K562 (cell line): ENCODE measurements around the gene UBALD2. TPM values are rescaled to one million over a fixed set of nuclear protein-coding genes. Genes with fewer than 3 reads are reported as not detected.

Experiments
- CBFA2T2 ChIP-seq: fragments of 450-650 bp; conservative IDR thresholded peaks from 2 replicates; pipeline ENCODE4 v1.6.1; 2017; ENCODE audit warnings: mild to moderate bottlenecking
- CHCHD3 ChIP-seq: fragments of 250-450 bp; sonication (Bioruptor Pico); IDR thresholded peaks from 2 replicates; pipeline ENCODE4 v2.1.2; 2022; ENCODE audit warnings: mild to moderate bottlenecking
- EP400 ChIP-seq: fragments of 450-650 bp; IDR thresholded peaks from 2 replicates; pipeline ENCODE4 v1.6.1; 2017; ENCODE audit warnings: antibody characterized with exemption, mild to moderate bottlenecking, moderate library complexity
- FOXJ2 ChIP-seq: fragments of 200-800 bp; sonication (Bioruptor generic); IDR thresholded peaks from 2 replicates; pipeline ENCODE4 v1.6.1; 2016; ENCODE audit warnings: missing genetic modification characterization, missing compliant biosample characterization
- FOXK2 ChIP-seq, 2 experiments: fragments of 450-650 bp; IDR thresholded peaks in 1 of 2; conservative IDR thresholded peaks in 1 of 2; 2 replicates each; pipeline ENCODE4 v1.6.1; 2016; ENCODE audit warnings: low read depth in 2 of 2, mild to moderate bottlenecking in 1 of 2
- HDAC8 ChIP-seq: fragments of 450-650 bp; IDR thresholded peaks from 2 replicates; pipeline ENCODE4 v1.6.1; 2016; ENCODE audit warnings: mild to moderate bottlenecking, missing genetic modification characterization, moderate library complexity, missing compliant biosample characterization
- MTA3 ChIP-seq: fragments of 450-650 bp; formaldehyde crosslinking; IDR thresholded peaks from 2 replicates; pipeline ENCODE4 v1.6.1; 2017; ENCODE audit warnings: mild to moderate bottlenecking, borderline replicate concordance
- MYC ChIP-seq, 2 experiments: fragments of 250-450 bp in 1 of 2; sonication (Bioruptor Pico) in 1 of 2; IDR thresholded peaks; 2 replicates each; pipeline versions ENCODE4 v1.5.1 to v1.6.1; 2012 to 2021; ENCODE audit warnings: low read depth in 2 of 2, borderline replicate concordance in 1 of 2, improper control_type of control experiment in 1 of 2, low read length in 1 of 2, mild to moderate bottlenecking in 1 of 2, moderate library complexity in 1 of 2
- NFIC ChIP-seq: fragments of 450-650 bp; IDR thresholded peaks from 2 replicates; pipeline ENCODE4 v1.6.1; 2017; ENCODE audit warnings: mild to moderate bottlenecking, inconsistent platforms
- PHB2 ChIP-seq: fragments of 450-650 bp; IDR thresholded peaks from 2 replicates; pipeline ENCODE4 v1.6.1; 2017; ENCODE audit warnings: low read depth
- POLR2AphosphoS2 ChIP-seq: IDR thresholded peaks from 2 replicates; pipeline ENCODE4 v1.6.1; 2012; ENCODE audit warnings: low read length, improper control_type of control experiment
- PTRF ChIP-seq: fragments of 450-650 bp; IDR thresholded peaks from 2 replicates; pipeline ENCODE4 v1.6.1; 2016; ENCODE audit warnings: mild to moderate bottlenecking, missing genetic modification characterization, missing compliant biosample characterization
- RBM39 ChIP-seq: fragments of 200-400 bp; formaldehyde crosslinking; optimal IDR thresholded peaks from 2 replicates; pipeline ENCODE3; 2018; ENCODE audit warnings: low read depth, low read length
- RCOR1 ChIP-seq, 2 experiments: IDR thresholded peaks; 2 replicates each; pipeline ENCODE4 v1.6.1; 2012; ENCODE audit warnings: low read depth in 2 of 2, low read length in 2 of 2, borderline replicate concordance in 1 of 2, improper control_type of control experiment in 1 of 2
- SNIP1 ChIP-seq: fragments of 450-650 bp; IDR thresholded peaks from 2 replicates; pipeline ENCODE4 v1.7.1; 2017; ENCODE audit warnings: low read depth, mild to moderate bottlenecking
- SPI1 ChIP-seq: IDR thresholded peaks from 2 replicates; pipeline ENCODE4 v1.6.1; 2011; ENCODE audit warnings: low read depth, low read length, control low read depth, borderline replicate concordance
- SRF ChIP-seq, 2 experiments: fragments of 250-450, 450-650 bp in 1 of 2; sonication (Bioruptor Pico) in 1 of 2; sonication (generic) in 1 of 2; formaldehyde crosslinking; IDR thresholded peaks; 2 replicates each; pipeline versions ENCODE4 v1.5.0 to v1.5.1; 2020 to 2022; ENCODE audit warnings: mild to moderate bottlenecking in 1 of 2, missing genetic modification reagents in 1 of 2
- SRSF1 ChIP-seq: fragments of 200-400 bp; formaldehyde crosslinking; IDR thresholded peaks from 2 replicates; pipeline ENCODE4 v1.6.1; 2017; ENCODE audit warnings: mild to moderate bottlenecking, low read depth, low read length, moderate library complexity
- TAL1 ChIP-seq: fragments of 450-650 bp; IDR thresholded peaks from 2 replicates; pipeline ENCODE4 v1.6.1; 2016; ENCODE audit warnings: mild to moderate bottlenecking
- TFAM ChIP-seq: fragments of 250-450 bp; sonication (Bioruptor Pico); conservative IDR thresholded peaks from 2 replicates; pipeline ENCODE4 v1.5.0; 2021; ENCODE audit warnings: mild to moderate bottlenecking, moderate library complexity
- ZKSCAN8 ChIP-seq: fragments of 200-800 bp; sonication (Bioruptor generic); IDR thresholded peaks from 2 replicates; pipeline ENCODE4 v1.6.1; 2016; ENCODE audit warnings: missing genetic modification characterization, missing compliant biosample characterization
- ZNF133 ChIP-seq: fragments of 250-450 bp; sonication (Bioruptor Pico); IDR thresholded peaks from 2 replicates; pipeline ENCODE4 v1.4.0; 2020; ENCODE audit warnings: mild to moderate bottlenecking
- ZNF24 ChIP-seq: fragments of 450-650 bp; IDR thresholded peaks from 2 replicates; pipeline ENCODE4 v1.6.1; 2016
- ZNF561 ChIP-seq: fragments of 450-650 bp; formaldehyde crosslinking; conservative IDR thresholded peaks from 2 replicates; pipeline ENCODE4 v1.4.0; 2020; ENCODE audit warnings: mild to moderate bottlenecking, moderate library complexity
- ZNF717 ChIP-seq: fragments of 250-450 bp; sonication (Bioruptor Pico); IDR thresholded peaks from 2 replicates; pipeline ENCODE4 v1.5.0; 2021
- ZNF785 ChIP-seq: fragments of 250-450 bp; sonication (Bioruptor Pico); IDR thresholded peaks from 2 replicates; pipeline ENCODE4 v1.4.0; 2020; ENCODE audit warnings: mild to moderate bottlenecking
- ZSCAN32 ChIP-seq: fragments of 450-650 bp; formaldehyde crosslinking; IDR thresholded peaks from 2 replicates; pipeline ENCODE4 v1.4.0; 2020; ENCODE audit warnings: mild to moderate bottlenecking, moderate library complexity
- polyA plus RNA-seq, 8 experiments: library from polyadenylated mRNA; depleted of rRNA in 4 of 8; stranded (reverse) in 5 of 8; unstranded in 3 of 8; fragments of >200 nt; fragmentation: Nextera tagmentation in 2 of 8; fragmentation: Illumina TruSeq in 1 of 8; extraction: Ambion mirVana in 2 of 8; extraction: Trizol in 1 of 8; gene quantifications; 2 replicates each; pipeline versions ENCODE4 v1.2.1 to v1.2.3, GENCODE V29; 2011 to 2014; ENCODE audit warnings: inconsistent platforms in 1 of 8, missing spikeins in 1 of 8
- total RNA-seq, 7 experiments: library from RNA; depleted of rRNA in 6 of 7; stranded (reverse); fragments of >200 nt in 6 of 7; fragmentation: Illumina TruSeq in 2 of 7; extraction: Trizol in 2 of 7; gene quantifications; 2 replicates each; pipeline versions ENCODE4 v1.2.1 to v1.2.3, GENCODE V29; 2011 to 2021; ENCODE audit warnings: low replicate concordance in 1 of 7
- TF ChIP-seq, protein P1 (sequence below): sonication (generic); formaldehyde crosslinking; IDR thresholded peaks from 2 replicates; pipeline ENCODE4 v1.8.1; 2023; ENCODE audit warnings: mild to moderate bottlenecking, missing genetic modification reagents
- TF ChIP-seq, protein P2 (sequence below): fragments of 450-650 bp; IDR thresholded peaks from 2 replicates; pipeline ENCODE4 v1.6.1; 2016; ENCODE audit warnings: antibody characterized with exemption

The UBALD2 gene
- total and polyA plus RNA-seq, 9 of the 15 experiments (the other 6 are each of a cell fraction or from before 2014, with no cell fraction given): 2.3 to 94.1 (median 25.3) TPM

DNA sequence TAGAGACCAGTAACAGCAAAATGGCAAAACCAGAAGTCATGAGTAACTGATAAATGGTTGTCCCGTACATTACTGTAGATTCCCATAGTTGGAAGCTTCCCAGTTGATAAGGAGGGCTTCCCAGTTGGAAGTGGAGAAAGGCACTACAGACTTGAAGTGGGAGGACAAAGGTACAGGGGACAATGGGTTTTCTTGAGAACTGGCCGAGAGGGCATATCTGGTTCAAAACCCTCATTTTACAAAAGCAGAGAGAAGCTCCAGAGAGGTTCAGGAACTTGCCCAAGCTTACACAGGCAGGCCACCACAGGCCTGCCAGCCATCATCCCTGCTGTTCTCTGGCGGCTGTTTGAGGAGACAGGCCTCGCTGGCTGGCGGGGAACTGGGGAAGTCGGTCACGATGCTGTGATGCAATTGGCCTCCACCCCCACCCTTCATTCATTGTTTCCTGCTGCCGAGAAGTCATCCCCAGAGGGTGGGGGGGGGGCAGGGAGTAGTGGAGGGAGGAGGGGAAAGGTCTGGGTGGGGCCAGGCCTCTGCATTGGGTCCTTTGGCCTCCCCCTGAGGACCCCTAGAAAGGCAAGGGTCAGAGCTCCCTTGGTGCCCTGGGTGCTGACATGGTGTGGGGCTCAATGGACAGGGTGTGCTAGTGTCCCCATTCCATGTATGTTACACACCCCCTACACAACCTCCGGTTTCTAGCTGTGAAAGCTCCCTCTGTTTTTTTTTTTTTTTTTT lies 3.0 kb downstream of the UBALD2 start (continued):
- TF ChIP-seq, protein P1, sequence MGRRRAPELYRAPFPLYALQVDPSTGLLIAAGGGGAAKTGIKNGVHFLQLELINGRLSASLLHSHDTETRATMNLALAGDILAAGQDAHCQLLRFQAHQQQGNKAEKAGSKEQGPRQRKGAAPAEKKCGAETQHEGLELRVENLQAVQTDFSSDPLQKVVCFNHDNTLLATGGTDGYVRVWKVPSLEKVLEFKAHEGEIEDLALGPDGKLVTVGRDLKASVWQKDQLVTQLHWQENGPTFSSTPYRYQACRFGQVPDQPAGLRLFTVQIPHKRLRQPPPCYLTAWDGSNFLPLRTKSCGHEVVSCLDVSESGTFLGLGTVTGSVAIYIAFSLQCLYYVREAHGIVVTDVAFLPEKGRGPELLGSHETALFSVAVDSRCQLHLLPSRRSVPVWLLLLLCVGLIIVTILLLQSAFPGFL (CRISPR knock-in tag): no peak
- TF ChIP-seq FOXK2 (conservative IDR thresholded peaks at IDR 0.05 in 1 of 2, IDR thresholded peaks at IDR 0.05 in 1 of 2; ENCODE audit: low read depth in 2 of 2) (no peak), ZNF785 (CRISPR knock-in tag) (no peak), CBFA2T2 (peak; percentile 17; the same call in 1 of the 2 replicates), NFIC (peak; percentile 16; the same call in 1 of the 2 replicates), TAL1 (no peak), HDAC8 (tag) (no peak), POLR2AphosphoS2 (no peak), ZNF24 (peak; percentile 94), ZKSCAN8 (no peak), TFAM (CRISPR knock-in tag) (no peak), SRF (CRISPR knock-in tag; IDR thresholded peaks at IDR 0.05) (no peak), FOXJ2 (no peak), EP400 (peak; percentile 86), PHB2 (no peak), RCOR1 (IDR thresholded peaks at IDR 0.05; ENCODE audit: borderline replicate concordance in 1 of 2, low read depth in 2 of 2, low read length in 2 of 2) (peak; percentile 12 to 55; a peak in 1 of 4 replicates), RBM39 (no peak), SRSF1 (no peak), ZNF561 (CRISPR knock-in tag) (no peak), ZSCAN32 (no peak), PTRF (tag) (no peak), SNIP1 (no peak), MTA3 (0 out of 2 replicates have a peak, but pooled peaks have one; percentile 15), MYC (IDR thresholded peaks at IDR 0.05; ENCODE audit: low read depth, low read length) (peak; percentile 94), MYC (CRISPR knock-in tag; IDR thresholded peaks at IDR 0.05; ENCODE audit: borderline replicate concordance, low read depth) (peak; percentile 44; the same call in 1 of the 2 replicates), ZNF717 (CRISPR knock-in tag) (peak; percentile 63; the same call in 1 of the 2 replicates), SPI1 (peak; percentile 69), CHCHD3 (CRISPR knock-in tag) (no peak), ZNF133 (no peak)
- TF ChIP-seq, protein P2, sequence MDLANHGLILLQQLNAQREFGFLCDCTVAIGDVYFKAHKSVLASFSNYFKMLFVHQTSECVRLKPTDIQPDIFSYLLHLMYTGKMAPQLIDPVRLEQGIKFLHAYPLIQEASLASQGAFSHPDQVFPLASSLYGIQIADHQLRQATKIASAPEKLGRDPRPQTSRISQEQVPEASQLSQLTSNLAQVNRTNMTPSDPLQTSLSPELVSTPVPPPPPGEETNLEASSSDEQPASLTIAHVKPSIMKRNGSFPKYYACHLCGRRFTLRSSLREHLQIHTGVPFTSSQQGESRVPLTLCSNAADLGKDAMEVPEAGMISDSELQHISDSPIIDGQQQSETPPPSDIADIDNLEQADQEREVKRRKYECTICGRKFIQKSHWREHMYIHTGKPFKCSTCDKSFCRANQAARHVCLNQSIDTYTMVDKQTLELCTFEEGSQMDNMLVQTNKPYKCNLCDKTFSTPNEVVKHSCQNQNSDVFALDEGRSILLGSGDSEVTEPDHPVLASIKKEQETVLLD: no peak
